Lower lobe of right lung (tissue), 2 donors: ENCODE data around the gene SYS1. TPM values are rescaled to one million over a fixed set of nuclear protein-coding genes. Genes with fewer than 3 reads are reported as not detected.

Experiments used
- ATAC-seq, 2 donors: fragments of 200-7000 bp; cut with Tn5 transposase; one replicate each; pipeline ENCODE4 v1.9.1; 2020 to 2022; ENCODE audit warnings: mild to moderate bottlenecking in 2 of 2, moderate library complexity in 2 of 2
- DNase-seq: peaks from one replicate; pipeline ENCODE4 v3.0.0-alpha.2; 2020
- H3K27ac ChIP-seq: fragments of 200-600 bp; one replicate; pipeline ENCODE4 v1.8.0; 2022
- H3K27me3 ChIP-seq: fragments of 200-600 bp; one replicate; pipeline ENCODE4 v1.8.0; 2022; ENCODE audit warnings: low read depth
- H3K36me3 ChIP-seq: fragments of 200-600 bp; one replicate; pipeline ENCODE4 v1.8.0; 2022; ENCODE audit warnings: mild to moderate bottlenecking
- H3K4me1 ChIP-seq: fragments of 200-600 bp; one replicate; pipeline ENCODE4 v1.8.0; 2022
- H3K4me3 ChIP-seq: fragments of 200-600 bp; one replicate; pipeline ENCODE4 v1.8.0; 2022; ENCODE audit warnings: mild to moderate bottlenecking
- H3K9me3 ChIP-seq: fragments of 200-600 bp; one replicate; pipeline ENCODE4 v1.8.0; 2022
- CTCF ChIP-seq: fragments of 200-600 bp; IDR thresholded peaks from one replicate; pipeline ENCODE4 v1.8.0; 2022; ENCODE audit warnings: antibody characterized with exemption, mild to moderate bottlenecking
- intact Hi-C: fragments of 100-400 bp; cut with DNase I; formaldehyde crosslinking; loops from one replicate; pipeline ENCODE4 v1.11.0; 2022
- total RNA-seq: library from RNA; stranded (reverse); fragmentation: NEBNext Ultra II Directional; extraction: Animal tissue kit (Norgen Biotek cat#: 25700); gene quantifications from one replicate; pipeline ENCODE4 v1.2.1, GENCODE V29; 2021
- donor health status: DM: no; HTN: yes; CAD: no; lungs with severe emphysema.

Gene SYS1
- total RNA-seq, 1 donor from 2014 or later, result 69.3 TPM

- intact Hi-C loops, result no loop called here
- peaks cover 28% of the 10 kb centered on the region for H3K36me3 ChIP-seq
- peaks cover 95% of the 10 kb centered on the region for H3K4me1 ChIP-seq
- ATAC-seq (no peak), DNase-seq (no peak)
- no peaks in the 10 kb centered on the region for H3K27me3 ChIP-seq
- peak overlapping the region; percentile 79 for H3K27ac ChIP-seq
- TF ChIP-seq CTCF, result no peak
- peak overlapping the region; percentile 4 for H3K4me3 ChIP-seq
- H3K9me3 ChIP-seq, result no peaks in the 10 kb centered on the region
Measured at GRCh38 chr20:45340951-45341350, 22.0 kb upstream of the SYS1 start.

DNA sequence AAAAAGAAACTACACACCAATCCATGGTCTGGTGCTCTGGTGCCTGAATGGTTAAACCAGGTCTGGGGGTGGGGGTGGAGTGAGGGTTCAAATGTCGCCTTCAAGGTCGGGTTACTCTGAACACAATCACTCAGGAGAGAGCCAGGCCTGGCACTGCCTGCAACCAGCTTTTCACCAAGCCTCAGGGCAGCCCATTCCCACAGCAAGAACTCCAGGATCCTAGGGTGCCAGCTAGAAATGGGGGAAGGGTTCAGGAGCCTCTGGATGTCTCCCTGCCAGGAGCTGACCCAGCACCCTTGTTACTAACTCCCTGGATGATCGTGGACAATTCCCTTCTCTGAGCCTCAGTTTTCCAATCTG is 21.4 kb upstream of the SYS1 start:
- Histone ChIP-seq H3K27me3 (no peaks in the 10 kb centered on the region), H3K4me1 (peaks cover 98% of the 10 kb centered on the region), H3K36me3 (peaks cover 28% of the 10 kb centered on the region), H3K4me3 (peak overlapping the region; percentile 82), H3K27ac (peak overlapping the region; percentile 79), H3K9me3 (no peaks in the 10 kb centered on the region)
- ATAC-seq (no peak), DNase-seq (no peak)
- intact Hi-C loops, result no loop called here
- TF ChIP-seq CTCF, result no peak

DNA sequence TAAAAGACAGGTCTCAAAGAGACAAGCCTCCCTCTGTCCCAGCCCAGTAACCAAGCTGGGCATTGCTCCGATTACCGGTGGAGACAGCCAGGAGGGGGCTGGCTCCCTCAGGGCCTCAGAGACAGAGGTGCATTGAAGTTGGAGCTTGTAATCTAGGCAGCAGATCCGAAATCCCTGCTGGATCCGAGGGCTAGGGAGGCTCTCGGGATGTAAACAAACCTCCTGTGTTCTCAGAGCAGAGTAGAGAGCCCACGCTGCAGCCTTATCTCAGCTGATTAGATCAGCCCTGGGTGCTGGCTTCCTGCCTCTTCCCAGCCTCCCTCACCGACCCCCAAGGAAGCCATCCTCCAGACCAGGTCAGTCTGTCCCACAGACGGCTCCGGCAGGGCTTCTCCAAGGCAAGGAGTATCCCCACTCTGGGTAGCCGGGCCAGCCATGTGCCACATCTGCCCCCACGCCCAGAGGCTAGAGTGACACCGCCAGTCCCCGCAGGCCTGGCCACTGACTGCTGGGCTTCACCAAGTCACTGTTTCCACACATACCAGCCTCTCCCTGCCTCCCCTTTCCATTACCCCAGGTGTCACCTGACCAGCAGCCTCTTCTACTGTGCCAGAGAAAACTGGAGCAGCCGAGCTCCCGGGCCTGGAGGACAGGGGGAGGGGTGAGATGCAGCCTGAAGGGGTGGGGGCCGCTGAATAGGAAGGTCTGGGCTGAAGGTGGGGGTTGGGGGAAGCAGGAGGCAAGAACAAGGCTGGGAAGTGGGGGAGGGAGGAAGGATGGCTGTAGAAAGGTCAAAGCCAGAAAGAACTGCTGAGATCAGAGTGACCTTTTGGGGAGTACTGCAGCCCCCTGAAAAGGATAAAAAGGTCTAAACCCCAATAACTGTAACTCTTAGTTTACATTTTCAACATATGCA is 20.8 kb upstream of the SYS1 start:
- peak; percentile 74 for DNase-seq
- no peaks in the 10 kb centered on the region for H3K9me3 ChIP-seq
- ATAC-seq, result peak; percentile 19 to 30
- peak overlapping the region; percentile 93 for H3K27ac ChIP-seq
- intact Hi-C loops, result no loop called here
- peaks cover 28% of the 10 kb centered on the region for H3K36me3 ChIP-seq
- peaks cover 98% of the 10 kb centered on the region for H3K4me1 ChIP-seq
- peak overlapping the region; percentile 82 for H3K4me3 ChIP-seq
- H3K27me3 ChIP-seq, result no peaks in the 10 kb centered on the region
- no peak for TF ChIP-seq CTCF

- no peaks in the 10 kb centered on the region for H3K9me3 ChIP-seq
- no peaks in the 10 kb centered on the region for H3K27me3 ChIP-seq
- peaks cover 94% of the 10 kb centered on the region for H3K4me1 ChIP-seq
- peak; percentile 3 to 6 for ATAC-seq
- H3K36me3 ChIP-seq, result peaks cover 28% of the 10 kb centered on the region
- no peak for TF ChIP-seq CTCF
- intact Hi-C loops, result no loop called here
- peak overlapping the region; percentile 82 for H3K4me3 ChIP-seq
- DNase-seq, result peak; percentile 70
- peak overlapping the region; percentile 93 for H3K27ac ChIP-seq
Measured at GRCh38 chr20:45342855-45343531, 20.0 kb upstream of the SYS1 start.

DNA sequence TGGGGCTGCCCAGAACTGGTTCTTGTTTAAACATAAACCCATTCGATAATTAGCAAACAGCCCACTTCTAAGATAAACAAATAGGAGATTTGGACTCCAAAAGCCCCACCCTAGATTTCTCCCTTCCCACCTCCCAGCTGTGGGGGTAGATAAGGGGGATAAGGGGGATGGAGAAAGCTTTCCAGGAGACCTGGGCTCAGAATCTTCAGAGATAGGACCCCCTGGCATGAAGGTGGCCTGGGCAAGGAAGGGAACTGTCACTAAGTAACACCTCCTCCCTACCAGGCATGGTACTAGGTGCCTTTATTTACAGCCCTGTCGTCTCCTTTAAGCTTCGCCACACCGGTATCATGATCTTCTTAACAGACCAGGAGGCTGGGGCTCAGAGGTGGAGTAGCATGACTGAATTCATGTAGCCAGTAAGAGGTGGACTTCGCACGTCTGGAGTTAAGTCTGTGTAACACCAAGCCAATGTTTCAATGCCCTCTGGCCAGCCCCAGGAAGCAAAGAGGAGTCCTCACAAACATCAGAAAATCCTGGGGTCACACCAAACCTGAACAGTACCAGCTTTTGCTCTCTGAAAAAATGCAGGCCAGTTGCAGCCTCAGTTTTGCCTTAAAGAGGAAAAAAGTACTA is 19.3 kb upstream of the SYS1 start:
- intact Hi-C loops, result no loop called here
- Histone ChIP-seq H3K27me3 (no peaks in the 10 kb centered on the region), H3K4me3 (peak overlapping the region; percentile 82), H3K4me1 (peaks cover 91% of the 10 kb centered on the region), H3K9me3 (no peaks in the 10 kb centered on the region), H3K27ac (peak overlapping the region; percentile 93), H3K36me3 (peaks cover 26% of the 10 kb centered on the region)
- DNase-seq, result no peak
- TF ChIP-seq CTCF, result no peak
- no peak for ATAC-seq
